PC-3 (cell line): ENCODE measurements around the gene ZNF14. TPM values are rescaled to one million over a fixed set of nuclear protein-coding genes. Genes with fewer than 3 reads are reported as not detected.

Experiments used
- ATAC-seq: fragments of 200-7000 bp; cut with Tn5 transposase; 2 replicates; pipeline ENCODE4 v1.9.1; 2020; ENCODE audit warnings: mild to moderate bottlenecking, moderate library complexity
- BruUV-seq: library from RNA; stranded (reverse); fragments of 400-500 nt; replicated peaks from 2 replicates; lab custom pipeline; 2021; lab: Mats Ljungman, UMichigan
- CTCF ChIA-PET: fragments of 300-600 bp; sonication (Branson Sonifier 250); formaldehyde crosslinking; loops from one replicate; lab custom pipeline; 2022; ENCODE audit warnings: antibody characterized with exemption; lab: Charles Lee
- POLR2A ChIA-PET: fragments of 300-600 bp; sonication (Branson Sonifier 250); formaldehyde crosslinking; loops from one replicate; lab custom pipeline; 2022; ENCODE audit warnings: antibody characterized with exemption; ENCODE audit not compliant: unreplicated experiment; lab: Charles Lee
- DNase-seq: peaks from one replicate; pipeline ENCODE4 v3.0.0-alpha.2; 2015
- H2AFZ ChIP-seq: fragments of 300-600 bp; sonication (generic); 2 replicates; pipeline ENCODE4 v1.6.0; 2016; ENCODE audit warnings: antibody characterized with exemption, low read length
- H3F3A ChIP-seq: fragments of 300-600 bp; sonication (generic); one replicate; pipeline ENCODE4 v1.6.0; 2017; ENCODE audit warnings: antibody characterized with exemption, low read length, control low read depth, mild to moderate bottlenecking; ENCODE audit not compliant: unreplicated experiment
- H3K27ac ChIP-seq: fragments of 300-600 bp; sonication (generic); 2 replicates; pipeline ENCODE4 v1.5.1; 2016; ENCODE audit warnings: mild to moderate bottlenecking, low read length
- H3K27me3 ChIP-seq: fragments of 300-600 bp; sonication (generic); 2 replicates; pipeline ENCODE4 v1.6.1; 2016; ENCODE audit warnings: low read length, mixed read lengths
- H3K36me3 ChIP-seq: fragments of 300-600 bp; sonication (generic); 2 replicates; pipeline ENCODE4 v1.6.1; 2016; ENCODE audit warnings: low read depth, mixed run types, low read length, mixed read lengths
- H3K4me1 ChIP-seq: fragments of 300-600 bp; sonication (generic); 2 replicates; pipeline ENCODE4 v1.5.1; 2016; ENCODE audit warnings: low read length; ENCODE audit not compliant: insufficient read depth
- H3K4me2 ChIP-seq: fragments of 300-600 bp; sonication (generic); 2 replicates; pipeline ENCODE4 v1.6.0; 2016; ENCODE audit warnings: low read length
- H3K4me3 ChIP-seq: fragments of 300-600 bp; sonication (generic); 2 replicates; pipeline ENCODE4 v1.5.1; 2016; ENCODE audit warnings: mild to moderate bottlenecking, low read length, mixed read lengths
- H3K79me2 ChIP-seq: fragments of 300-600 bp; sonication (generic); 2 replicates; pipeline ENCODE4 v1.6.1; 2017; ENCODE audit warnings: low read length, mixed read lengths
- H3K9ac ChIP-seq: fragments of 300-600 bp; sonication (generic); 2 replicates; pipeline ENCODE4 v1.6.0; 2016; ENCODE audit warnings: mild to moderate bottlenecking, low read length
- H3K9me2 ChIP-seq: fragments of 300-600 bp; sonication (generic); replicated peaks from 2 replicates; pipeline ENCODE4 v1.6.1; 2016; ENCODE audit warnings: mixed run types, low read length, mixed read lengths
- H3K9me3 ChIP-seq: fragments of 300-600 bp; sonication (generic); 2 replicates; pipeline ENCODE4 v1.6.1; 2016; ENCODE audit warnings: low read length, mixed read lengths
- H4K20me1 ChIP-seq: fragments of 300-600 bp; sonication (generic); 2 replicates; pipeline ENCODE4 v1.6.1; 2016; ENCODE audit warnings: low read length, mixed read lengths
- EZH2 ChIP-seq: fragments of 300-600 bp; sonication (generic); IDR thresholded peaks from one replicate; pipeline ENCODE4 v1.6.1; 2017; ENCODE audit warnings: antibody characterized with exemption, mild to moderate bottlenecking, low read length; ENCODE audit not compliant: unreplicated experiment
- EZH2phosphoT487 ChIP-seq: fragments of 300-600 bp; sonication (generic); IDR thresholded peaks from 2 replicates; pipeline ENCODE4 v1.6.1; 2018; ENCODE audit warnings: mild to moderate bottlenecking, antibody characterized with exemption, low read length, borderline replicate concordance
- intact Hi-C: fragments of 100-400 bp; cut with micrococcal nuclease; formaldehyde crosslinking; loops from 2 replicates; pipeline ENCODE4 v1.9.0; 2023
- total RNA-seq: library from RNA; depleted of rRNA; stranded (reverse); fragments of >200 nt; gene quantifications from 2 replicates; pipeline ENCODE4 v1.2.3, GENCODE V29; 2014
- TF ChIP-seq, protein P1 (sequence below): fragments of 300-600 bp; sonication (generic); conservative IDR thresholded peaks from 2 replicates; pipeline ENCODE4 v1.5.1; 2017; ENCODE audit warnings: antibody characterized with exemption, low read depth, mild to moderate bottlenecking, low read length

Gene ZNF14
- total RNA-seq, 1 experiment from 2014 or later, result 3.0 TPM

GRCh38 chr19:19749117-19749907, 16.4 kb upstream of the ZNF14 start:
- Histone ChIP-seq H3K4me3 (no peak overlapping the region), H3K4me2 (no peak overlapping the region), H3K36me3 (no peaks in the 10 kb centered on the region), H3K27ac (no peak overlapping the region), H3K4me1 (no peaks in the 10 kb centered on the region), H3K27me3 (no peaks in the 10 kb centered on the region), H3K79me2 (no peaks in the 10 kb centered on the region), H3K9me2 (no peaks in the 10 kb centered on the region), H3K9me3 (0 out of 2 replicates have a peak, but pooled peaks cover 4% of the 10 kb centered on the region), H2AFZ (no peak overlapping the region), H3K9ac (no peak overlapping the region), H4K20me1 (no peaks in the 10 kb centered on the region), H3F3A (no peaks in the 10 kb centered on the region)
- ChIA-PET CTCF (no interaction called here), POLR2A (no interaction called here)
- BruUV-seq, result no TSS peak
- no peak for TF ChIP-seq EZH2phosphoT487
- no peak for TF ChIP-seq EZH2
- TF ChIP-seq, protein P1, sequence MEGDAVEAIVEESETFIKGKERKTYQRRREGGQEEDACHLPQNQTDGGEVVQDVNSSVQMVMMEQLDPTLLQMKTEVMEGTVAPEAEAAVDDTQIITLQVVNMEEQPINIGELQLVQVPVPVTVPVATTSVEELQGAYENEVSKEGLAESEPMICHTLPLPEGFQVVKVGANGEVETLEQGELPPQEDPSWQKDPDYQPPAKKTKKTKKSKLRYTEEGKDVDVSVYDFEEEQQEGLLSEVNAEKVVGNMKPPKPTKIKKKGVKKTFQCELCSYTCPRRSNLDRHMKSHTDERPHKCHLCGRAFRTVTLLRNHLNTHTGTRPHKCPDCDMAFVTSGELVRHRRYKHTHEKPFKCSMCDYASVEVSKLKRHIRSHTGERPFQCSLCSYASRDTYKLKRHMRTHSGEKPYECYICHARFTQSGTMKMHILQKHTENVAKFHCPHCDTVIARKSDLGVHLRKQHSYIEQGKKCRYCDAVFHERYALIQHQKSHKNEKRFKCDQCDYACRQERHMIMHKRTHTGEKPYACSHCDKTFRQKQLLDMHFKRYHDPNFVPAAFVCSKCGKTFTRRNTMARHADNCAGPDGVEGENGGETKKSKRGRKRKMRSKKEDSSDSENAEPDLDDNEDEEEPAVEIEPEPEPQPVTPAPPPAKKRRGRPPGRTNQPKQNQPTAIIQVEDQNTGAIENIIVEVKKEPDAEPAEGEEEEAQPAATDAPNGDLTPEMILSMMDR, result no peak
- intact Hi-C loops, result no loop called here
- DNase-seq (no peak), ATAC-seq (no peak)

DNA sequence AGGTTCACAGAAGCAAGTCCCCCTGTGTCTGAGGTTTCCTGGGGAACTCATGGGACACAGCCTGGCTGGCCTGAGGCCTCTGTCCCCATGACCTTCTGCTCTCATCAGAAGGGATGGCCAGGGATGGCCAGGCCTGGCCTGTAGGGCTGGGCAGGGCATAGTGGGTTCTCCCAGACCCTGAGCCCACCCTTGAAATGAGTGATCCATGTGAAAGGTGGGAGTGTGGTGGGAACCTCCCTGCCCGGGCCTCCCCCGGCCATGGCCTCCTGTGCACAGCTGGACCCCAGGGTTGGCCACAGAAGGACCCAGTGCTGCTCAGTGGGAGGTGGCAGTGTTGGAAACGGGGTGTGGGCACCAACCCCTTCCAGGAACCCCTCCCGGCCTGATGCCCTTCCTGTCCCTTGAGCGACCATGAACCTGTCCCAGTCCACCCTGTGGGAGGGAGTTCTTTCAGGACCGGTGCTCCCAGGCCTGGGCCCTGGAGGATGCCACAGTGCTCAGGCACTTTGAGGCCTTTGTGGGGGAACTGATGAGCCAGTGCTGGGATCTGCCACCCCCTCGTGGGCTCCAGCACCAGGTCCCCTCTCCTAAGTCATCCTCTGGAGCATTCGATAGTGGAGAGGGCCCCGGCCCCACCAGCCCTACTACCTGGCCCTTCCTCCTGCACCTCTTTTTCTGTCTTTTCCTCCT, 15.5 kb upstream of the ZNF14 start:
- ChIA-PET CTCF (no interaction called here), POLR2A (no interaction called here)
- Histone ChIP-seq H3K27me3 (no peaks in the 10 kb centered on the region), H3K27ac (no peak overlapping the region), H3K9me2 (no peaks in the 10 kb centered on the region), H3K9me3 (0 out of 2 replicates have a peak, but pooled peaks cover 4% of the 10 kb centered on the region), H3K79me2 (no peaks in the 10 kb centered on the region), H3K4me1 (no peaks in the 10 kb centered on the region), H4K20me1 (no peaks in the 10 kb centered on the region), H3K36me3 (no peaks in the 10 kb centered on the region), H3K4me2 (no peak overlapping the region), H3K4me3 (no peak overlapping the region), H3F3A (no peaks in the 10 kb centered on the region), H2AFZ (no peak overlapping the region), H3K9ac (no peak overlapping the region)
- DNase-seq, result no peak
- BruUV-seq, result no TSS peak
- ATAC-seq, result no peak
- TF ChIP-seq EZH2 (no peak), EZH2phosphoT487 (no peak)
- TF ChIP-seq, protein P1, result no peak
- intact Hi-C loops, result no loop called here
